IMR-90 (cell line): Measurements from ENCODE around the gene EIF1. TPM values are rescaled to one million over a fixed set of nuclear protein-coding genes. Genes with fewer than 3 reads are reported as not detected.

Source experiments
- ATAC-seq: fragments of 200-7000 bp; cut with Tn5 transposase; 2 replicates; pipeline ENCODE4 v1.9.1; 2020; ENCODE audit warnings: low read depth, mild to moderate bottlenecking, moderate library complexity
- BruUV-seq: library from RNA; stranded (reverse); fragments of 400-500 nt; replicated peaks from 2 replicates; lab custom pipeline; 2021; lab: Mats Ljungman, UMichigan
- CTCF ChIA-PET: fragments of 300-600 bp; formaldehyde crosslinking; extraction: SDS; loops from one replicate; lab custom pipeline; 2021; ENCODE audit warnings: antibody characterized with exemption; lab: Yijun Ruan, JAX
- POLR2A ChIA-PET: fragments of 300-600 bp; sonication (Branson Sonifier 250); formaldehyde crosslinking; loops from one replicate; lab custom pipeline; 2022; ENCODE audit warnings: antibody characterized with exemption; ENCODE audit not compliant: unreplicated experiment; lab: Charles Lee
- DNase-seq: peaks from one replicate; pipeline ENCODE4 v3.0.0; 2013
- H2AFZ ChIP-seq: replicated peaks from 2 replicates; pipeline ENCODE3; 2013; ENCODE audit warnings: low read length, mild to moderate bottlenecking; ENCODE audit not compliant: poor library complexity
- H2AK5ac ChIP-seq: 2 replicates; pipeline ENCODE4 v1.6.1; 2013; ENCODE audit warnings: low read depth, low read length, inconsistent platforms
- H2AK9ac ChIP-seq: replicated peaks from 2 replicates; pipeline ENCODE3; 2013; ENCODE audit warnings: mild to moderate bottlenecking, low read depth, low read length, moderate library complexity; ENCODE audit not compliant: poor library complexity
- H2BK120ac ChIP-seq: 2 replicates; pipeline ENCODE4 v1.6.1; 2013; ENCODE audit warnings: low read depth, low read length, inconsistent platforms
- H2BK15ac ChIP-seq: 3 replicates; pipeline ENCODE4 v1.6.1; 2013; ENCODE audit warnings: low read depth, low read length, inconsistent platforms
- H2BK20ac ChIP-seq: 2 replicates; pipeline ENCODE4 v1.6.1; 2013; ENCODE audit warnings: low read depth, mild to moderate bottlenecking, inconsistent platforms, low read length, moderate library complexity
- H2BK5ac ChIP-seq: 2 replicates; pipeline ENCODE4 v1.6.1; 2013; ENCODE audit warnings: mild to moderate bottlenecking, low read depth, low read length, inconsistent platforms; ENCODE audit not compliant: poor library complexity, severe bottlenecking
- H3K14ac ChIP-seq: replicated peaks from 2 replicates; pipeline ENCODE4 v1.6.1; 2013; ENCODE audit warnings: low read depth, low read length, inconsistent platforms
- H3K18ac ChIP-seq: 2 replicates; pipeline ENCODE4 v1.6.1; 2013; ENCODE audit warnings: low read depth, low read length, control low read depth
- H3K23ac ChIP-seq: 2 replicates; pipeline ENCODE4 v1.6.1; 2013; ENCODE audit warnings: low read depth, low read length, inconsistent platforms
- H3K27ac ChIP-seq: 2 replicates; pipeline ENCODE4 v1.5.1; 2013; ENCODE audit warnings: mild to moderate bottlenecking, control low read depth, low read length; ENCODE audit not compliant: insufficient read depth
- H3K27me3 ChIP-seq: 2 replicates; pipeline ENCODE4 v1.6.1; 2013; ENCODE audit warnings: low read length; ENCODE audit not compliant: control insufficient read depth, insufficient read depth
- H3K36me3 ChIP-seq: 2 replicates; pipeline ENCODE4 v1.6.1; 2013; ENCODE audit warnings: low read length, mixed read lengths; ENCODE audit not compliant: control insufficient read depth, insufficient read depth
- H3K4ac ChIP-seq: 2 replicates; pipeline ENCODE4 v1.6.1; 2013; ENCODE audit warnings: low read depth, low read length, inconsistent platforms
- H3K4me1 ChIP-seq: 2 replicates; pipeline ENCODE4 v1.6.1; 2013; ENCODE audit warnings: low read length, mixed read lengths; ENCODE audit not compliant: control insufficient read depth, insufficient read depth
- H3K4me2 ChIP-seq: 2 replicates; pipeline ENCODE4 v1.6.1; 2013; ENCODE audit warnings: low read depth, mild to moderate bottlenecking, control low read depth, low read length, moderate library complexity
- H3K4me3 ChIP-seq: 2 replicates; pipeline ENCODE4 v1.5.1; 2013; ENCODE audit warnings: low read depth, mild to moderate bottlenecking, control low read depth, low read length, moderate library complexity; ENCODE audit not compliant: insufficient read depth
- H3K56ac ChIP-seq: 2 replicates; pipeline ENCODE4 v1.6.1; 2013; ENCODE audit warnings: low read length, inconsistent platforms; ENCODE audit not compliant: insufficient read depth; ENCODE audit errors: extremely low read depth
- H3K79me1 ChIP-seq, 2 experiments: 2 replicates each; pipeline ENCODE4 v1.6.1; 2013; ENCODE audit warnings: low read length in 2 of 2, inconsistent platforms in 1 of 2, low read depth in 1 of 2
- H3K9ac ChIP-seq: 2 replicates; pipeline ENCODE4 v1.6.1; 2013; ENCODE audit warnings: low read depth, low read length, control low read depth
- H3K9me1 ChIP-seq: 2 replicates; pipeline ENCODE4 v1.6.1; 2013; ENCODE audit warnings: low read length, inconsistent platforms; ENCODE audit not compliant: insufficient read depth
- H3K9me3 ChIP-seq: 2 replicates; pipeline ENCODE4 v1.6.1; 2013; ENCODE audit warnings: low read length; ENCODE audit not compliant: control insufficient read depth, insufficient read depth
- H4K20me1 ChIP-seq: 2 replicates; pipeline ENCODE4 v1.6.1; 2013; ENCODE audit warnings: low read length, inconsistent platforms; ENCODE audit not compliant: insufficient read depth
- H4K5ac ChIP-seq: 2 replicates; pipeline ENCODE4 v1.6.1; 2013; ENCODE audit warnings: mild to moderate bottlenecking, low read depth, low read length, control low read depth
- H4K8ac ChIP-seq, 2 experiments: 2 replicates each; pipeline ENCODE4 v1.6.1; 2013; ENCODE audit warnings: low read depth in 2 of 2, low read length in 2 of 2, control low read depth in 1 of 2, inconsistent platforms in 1 of 2
- H4K91ac ChIP-seq: 2 replicates; pipeline ENCODE4 v1.6.1; 2013; ENCODE audit warnings: low read depth, low read length, inconsistent platforms; ENCODE audit not compliant: insufficient read depth
- CHD1 ChIP-seq: IDR thresholded peaks from 2 replicates; pipeline ENCODE4 v1.6.1; 2012; ENCODE audit warnings: low read depth, low read length, improper control_type of control experiment
- CTCF ChIP-seq: conservative IDR thresholded peaks from 2 replicates; pipeline ENCODE4 v1.5.1; 2012; ENCODE audit warnings: mild to moderate bottlenecking, low read depth, low read length, improper control_type of control experiment
- MAZ ChIP-seq: IDR thresholded peaks from 2 replicates; pipeline ENCODE4 v1.6.1; 2012; ENCODE audit warnings: low read depth, mild to moderate bottlenecking, low read length, improper control_type of control experiment, moderate library complexity, borderline replicate concordance
- RAD21 ChIP-seq: IDR thresholded peaks from 2 replicates; pipeline ENCODE4 v1.6.1; 2012; ENCODE audit warnings: low read length, improper control_type of control experiment
- SMC3 ChIP-seq: fragments of 150-350 bp; IDR thresholded peaks from 2 replicates; pipeline ENCODE4 v1.6.1; 2016; ENCODE audit warnings: low read depth, mild to moderate bottlenecking, antibody characterized with exemption, low read length, moderate library complexity
- WGBS, 2 experiments: methylation state at CpG; one replicate each; pipeline versions ENCODE4 v1.1.5 to v1.1.7; 2013; ENCODE audit warnings: missing lambda C conversion rate in 2 of 2; ENCODE audit not compliant: insufficient read length in 1 of 2; ENCODE audit errors: extremely low coverage in 2 of 2; 5-methylcytosine and 5-hydroxymethylcytosine counted together
- dilution Hi-C: fragments of 300-500 bp; cut with HindIII; formaldehyde crosslinking; loops from one replicate; pipeline ENCODE4 v1.14.3; 2018; ENCODE audit warnings: low sequenced_read_pairs; ENCODE audit not compliant: unreplicated experiment
- in situ Hi-C: fragments of 300-500 bp; cut with MboI; formaldehyde crosslinking; loops from 3 replicates; pipeline ENCODE4 v1.14.3; 2019; ENCODE audit warnings: low sequenced_read_pairs, inconsistent platforms, mixed read lengths
- intact Hi-C: fragments of 100-400 bp; cut with micrococcal nuclease; formaldehyde crosslinking; loops from 2 replicates; pipeline ENCODE4 v1.10.0; 2022
- polyA plus RNA-seq, 3 experiments: library from polyadenylated mRNA; depleted of rRNA; stranded (reverse); fragments of >200 nt; gene quantifications; 2 replicates each; pipeline ENCODE4 v1.2.3, GENCODE V29; 2012; ENCODE audit warnings: low replicate concordance in 1 of 3
- total RNA-seq: library from RNA; depleted of rRNA; stranded (reverse); fragments of >200 nt; gene quantifications from 2 replicates; pipeline ENCODE4 v1.2.3, GENCODE V29; 2012

Gene EIF1
- total and polyA plus RNA-seq, 2 of the 4 experiments (the other 2 are of a cell fraction) = 89.4 to 381 TPM

GRCh38 chr17:41648411-41649195 is 40.1 kb upstream of the EIF1 start:
- H3K4me3 ChIP-seq = 0 out of 2 replicates have a peak overlapping the region, but pooled peaks have one; percentile 9
- DNase-seq (peak; percentile 77), ATAC-seq (peak; percentile 92)
- H3K9me1 ChIP-seq = peaks cover 12% of the 10 kb centered on the region
- in situ Hi-C loops (no loop called here), intact Hi-C loops (loop anchor here (1.0 to 5.0 kb wide), 6 partner anchors 99 to 846 kb away; partner anchors contain the start of gene KRTAP2-3), dilution Hi-C loops (no loop called here)
- H2BK20ac ChIP-seq = peak overlapping the region; percentile 97
- no peaks in the 10 kb centered on the region for H3K36me3 ChIP-seq
- peak overlapping the region; percentile 94 for H3K4me2 ChIP-seq
- no peaks in the 10 kb centered on the region for H3K79me1 ChIP-seq
- POLR2A ChIA-PET = interaction anchor here (0.5 to 0.8 kb wide), 3 partner anchors 98 to 762 kb away, joined by 4 to 22 read pairs (median 13); no protein-coding TSS in a partner anchor
- H3K18ac ChIP-seq = peak overlapping the region; percentile 97
- H2AFZ ChIP-seq = peak overlapping the region; percentile 99
- CTCF ChIA-PET = interaction anchor here (0.6 to 3.8 kb wide), 18 partner anchors 12 to 1033 kb away, joined by 3 to 36 read pairs (median 4); no protein-coding TSS in a partner anchor
- no peaks in the 10 kb centered on the region; the same call in 1 of the 2 replicates for H3K27me3 ChIP-seq
- H3K4ac ChIP-seq = peak overlapping the region; percentile 97
- 1% methylated on average over 26 of the region's 39 CpGs; no CpG with 5 or more reads in 1 of the 2 experiments for WGBS, 2 experiments
- H4K91ac ChIP-seq = peak overlapping the region; percentile 92
- H3K27ac ChIP-seq = peak overlapping the region; percentile 79
- no TSS peak for BruUV-seq
- H2AK5ac ChIP-seq = peak overlapping the region; percentile 78; the same call in 1 of the 2 replicates
- H3K23ac ChIP-seq = peak overlapping the region; percentile 99; the same call in 1 of the 2 replicates
- TF ChIP-seq SMC3 = peak; percentile 59
- TF ChIP-seq CTCF = peak; percentile 84
- TF ChIP-seq RAD21 = peak; percentile 57
- TF ChIP-seq CHD1 = no peak
- TF ChIP-seq MAZ = peak; percentile 38; the same call in 1 of the 2 replicates
- peak overlapping the region; percentile 100 for H4K5ac ChIP-seq
- H3K56ac ChIP-seq = peak overlapping the region; percentile 70; the same call in 1 of the 2 replicates
- H4K20me1 ChIP-seq = no peaks in the 10 kb centered on the region
- peak overlapping the region; percentile 93 for H3K9ac ChIP-seq
- H4K8ac ChIP-seq = peak overlapping the region; percentile 74 to 99
- peak overlapping the region; percentile 75 for H2BK5ac ChIP-seq
- H2AK9ac ChIP-seq = peak overlapping the region; percentile 68
- H3K9me3 ChIP-seq = no peaks in the 10 kb centered on the region
- peak overlapping the region; percentile 98 for H2BK120ac ChIP-seq
- peaks cover 14% of the 10 kb centered on the region for H3K4me1 ChIP-seq
- peak overlapping the region; percentile 99 for H3K14ac ChIP-seq
- H2BK15ac ChIP-seq = peak overlapping the region; percentile 85; the same call in 2 of the 3 replicates
